ENCODE measurements around the gene LGALS13.

DNA sequence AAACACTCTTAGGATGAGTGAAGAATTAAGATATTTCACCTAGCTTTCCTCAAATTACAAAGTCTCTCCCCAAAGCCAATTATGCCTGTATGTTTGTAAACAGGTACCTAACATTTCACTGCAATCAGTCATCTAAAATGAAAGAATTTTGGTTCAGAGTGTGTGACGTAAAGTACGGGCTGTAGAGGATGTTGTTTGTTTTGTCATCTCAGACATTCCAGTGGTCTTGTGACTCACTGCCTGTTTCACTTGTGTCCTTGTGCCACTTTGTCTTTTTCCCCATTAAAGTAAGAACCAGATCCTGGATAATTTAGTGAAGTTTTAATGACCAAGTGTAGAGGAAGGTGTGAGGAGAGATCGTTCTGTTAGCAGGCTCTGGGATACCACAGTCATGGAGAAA, 33.7 kb upstream of the LGALS13 start:
- TF ChIP-seq EZH2 (optimal IDR thresholded peaks at IDR 0.05; ENCODE audit: low read depth, low read length), result no peak
- TF ChIP-seq, protein P1, sequence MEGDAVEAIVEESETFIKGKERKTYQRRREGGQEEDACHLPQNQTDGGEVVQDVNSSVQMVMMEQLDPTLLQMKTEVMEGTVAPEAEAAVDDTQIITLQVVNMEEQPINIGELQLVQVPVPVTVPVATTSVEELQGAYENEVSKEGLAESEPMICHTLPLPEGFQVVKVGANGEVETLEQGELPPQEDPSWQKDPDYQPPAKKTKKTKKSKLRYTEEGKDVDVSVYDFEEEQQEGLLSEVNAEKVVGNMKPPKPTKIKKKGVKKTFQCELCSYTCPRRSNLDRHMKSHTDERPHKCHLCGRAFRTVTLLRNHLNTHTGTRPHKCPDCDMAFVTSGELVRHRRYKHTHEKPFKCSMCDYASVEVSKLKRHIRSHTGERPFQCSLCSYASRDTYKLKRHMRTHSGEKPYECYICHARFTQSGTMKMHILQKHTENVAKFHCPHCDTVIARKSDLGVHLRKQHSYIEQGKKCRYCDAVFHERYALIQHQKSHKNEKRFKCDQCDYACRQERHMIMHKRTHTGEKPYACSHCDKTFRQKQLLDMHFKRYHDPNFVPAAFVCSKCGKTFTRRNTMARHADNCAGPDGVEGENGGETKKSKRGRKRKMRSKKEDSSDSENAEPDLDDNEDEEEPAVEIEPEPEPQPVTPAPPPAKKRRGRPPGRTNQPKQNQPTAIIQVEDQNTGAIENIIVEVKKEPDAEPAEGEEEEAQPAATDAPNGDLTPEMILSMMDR (IDR thresholded peaks at IDR 0.05; ENCODE audit: low read length), result no peak
